Fibroblast of skin of right biceps (primary cell): ENCODE results near the gene GPR15LG.
"Not testable (repeated sequence)": the region's sequence is repeated elsewhere in the genome, so short reads cannot be mapped to it uniquely, and the experiment has no call there.

Source experiments
- DNase-seq: peaks from one replicate; pipeline ENCODE4 v3.0.0-alpha.2; 2013

GPR15LG gene

GRCh38 chr10:84166620-84167288, 6.8 kb upstream of the GPR15LG start:
- no peak for DNase-seq

GRCh38 chr10:84167289-84167653, 6.3 kb upstream of the GPR15LG start:
- not testable (repeated sequence) for DNase-seq

GRCh38 chr10:84168382-84168781, 5.2 kb upstream of the GPR15LG start:
- not testable (repeated sequence) for DNase-seq

GRCh38 chr10:84171237-84171636, 2.4 kb upstream of the GPR15LG start:
- DNase-seq, result not testable (repeated sequence)

- not testable (repeated sequence) for DNase-seq
Measured at GRCh38 chr10:84171700-84172466, 1.7 kb upstream of the GPR15LG start.

GRCh38 chr10:84172467-84173356, 889 bp upstream of the GPR15LG start:
- DNase-seq, result no peak

GRCh38 chr10:84175436-84175835, 1.8 kb downstream of the GPR15LG start:
- DNase-seq, result no peak

GRCh38 chr10:84176351-84176750, 2.8 kb downstream of the GPR15LG start:
- DNase-seq, result no peak

GRCh38 chr10:84176836-84177474, 3.4 kb downstream of the GPR15LG start:
- DNase-seq, result no peak

GRCh38 chr10:84177541-84178141, 4.0 kb downstream of the GPR15LG start:
- DNase-seq, result no peak

GRCh38 chr10:84178160-84178609, 4.6 kb downstream of the GPR15LG start:
- DNase-seq, result no peak

GRCh38 chr10:84179059-84179710, 5.6 kb downstream of the GPR15LG start:
- no peak for DNase-seq

GRCh38 chr10:84180386-84180785, 6.8 kb downstream of the GPR15LG start:
- not testable (repeated sequence) for DNase-seq

GRCh38 chr10:84181631-84182030, 8.0 kb downstream of the GPR15LG start:
- DNase-seq, result no peak

GRCh38 chr10:84184517-84184916, 10.9 kb downstream of the GPR15LG start:
- no peak for DNase-seq

- no peak for DNase-seq
Measured at GRCh38 chr10:84185526-84186175, 12.1 kb downstream of the GPR15LG start.

GRCh38 chr10:84188815-84189214, 15.2 kb downstream of the GPR15LG start:
- DNase-seq, result no peak

GRCh38 chr10:84190621-84191020, 17.0 kb downstream of the GPR15LG start:
- no peak for DNase-seq

- DNase-seq, result no peak
Measured at GRCh38 chr10:84191106-84191505, 17.5 kb downstream of the GPR15LG start.

GRCh38 chr10:84193327-84193726, 19.7 kb downstream of the GPR15LG start:
- no peak for DNase-seq

GRCh38 chr10:84193846-84194423, 20.3 kb downstream of the GPR15LG start:
- DNase-seq, result peak; percentile 2
